ENCODE results near the gene FAM117A. TPM values are rescaled to one million over a fixed set of nuclear protein-coding genes. Genes with fewer than 3 reads are reported as not detected.

FAM117A gene
- total RNA-seq, 6 experiments from 2014 or later: 4.4 to 7.3 (median 5.9) TPM

GRCh38 chr17:49756323-49757150, 7.4 kb downstream of the FAM117A start:
- TF ChIP-seq CTCF (IDR thresholded peaks at IDR 0.05): no peak
- TF ChIP-seq POLR2A (IDR thresholded peaks at IDR 0.05): no peak
- Histone ChIP-seq H3K4me3 (no peak overlapping the region), H3K4me1 (peaks cover 0 to 3% (median 0%) of the 10 kb centered on the region in 4 donors), H3K36me3 (no peaks in the 10 kb centered on the region), H3K9me3 (no peaks in the 10 kb centered on the region), H3K27ac (no peak overlapping the region), H3K27me3 (no peaks in the 10 kb centered on the region)
- 94% methylated on average over 9 of the region's 9 CpGs for WGBS (ENCODE audit: insufficient coverage, low coverage, low lambda C conversion rate, missing lambda C conversion rate)
- DNase-seq (no peak), ATAC-seq (no peak)
- intact Hi-C loops (cut with DNase I): no loop called here

- 81% methylated on average over 4 of the region's 4 CpGs for WGBS (ENCODE audit: insufficient coverage, low coverage, low lambda C conversion rate, missing lambda C conversion rate)
- ATAC-seq (no peak), DNase-seq (no peak)
- H3K27ac ChIP-seq: no peak overlapping the region
- H3K4me3 ChIP-seq: no peak overlapping the region
- H3K36me3 ChIP-seq: no peaks in the 10 kb centered on the region
- no peaks in the 10 kb centered on the region for H3K9me3 ChIP-seq
- intact Hi-C loops (cut with DNase I): no loop called here
- TF ChIP-seq POLR2A (IDR thresholded peaks at IDR 0.05): no peak
- TF ChIP-seq CTCF (IDR thresholded peaks at IDR 0.05): no peak
- H3K4me1 ChIP-seq: peaks cover 0 to 3% (median 0%) of the 10 kb centered on the region in 4 donors
- H3K27me3 ChIP-seq: no peaks in the 10 kb centered on the region
Measured at GRCh38 chr17:49755663-49756283, 8.2 kb downstream of the FAM117A start.

- ATAC-seq (peak in 3 of 4 donors; percentile 36 to 56 (median 48)), DNase-seq (no peak)
- Histone ChIP-seq H3K4me1 (peaks cover 0 to 3% (median 0%) of the 10 kb centered on the region in 4 donors), H3K27me3 (no peaks in the 10 kb centered on the region), H3K27ac (no peak overlapping the region), H3K36me3 (no peaks in the 10 kb centered on the region), H3K4me3 (no peak overlapping the region), H3K9me3 (no peaks in the 10 kb centered on the region)
- intact Hi-C loops (cut with DNase I): no loop called here
- TF ChIP-seq CTCF (IDR thresholded peaks at IDR 0.05): no peak
- TF ChIP-seq POLR2A (IDR thresholded peaks at IDR 0.05): no peak
- WGBS (ENCODE audit: insufficient coverage, low coverage, low lambda C conversion rate, missing lambda C conversion rate): 80% methylated on average over 8 of the region's 8 CpGs
Measured at GRCh38 chr17:49753959-49754391, 10.0 kb downstream of the FAM117A start.

GRCh38 chr17:49752508-49752907, 11.4 kb downstream of the FAM117A start:
- intact Hi-C loops (cut with DNase I): no loop called here
- no peak overlapping the region for H3K27ac ChIP-seq
- H3K4me1 ChIP-seq: peaks cover 0 to 15% (median 2%) of the 10 kb centered on the region in 4 donors
- no peak for TF ChIP-seq CTCF (IDR thresholded peaks at IDR 0.05)
- TF ChIP-seq POLR2A (IDR thresholded peaks at IDR 0.05): no peak
- H3K27me3 ChIP-seq: no peaks in the 10 kb centered on the region
- no peak for ATAC-seq
- no peaks in the 10 kb centered on the region for H3K9me3 ChIP-seq
- no peak for DNase-seq
- H3K4me3 ChIP-seq: no peak overlapping the region
- no peaks in the 10 kb centered on the region for H3K36me3 ChIP-seq
- WGBS (ENCODE audit: insufficient coverage, low coverage, low lambda C conversion rate, missing lambda C conversion rate): 83% methylated on average over 3 of the region's 3 CpGs

All from right lobe of liver (tissue), 6 donors.